ENCODE data around the gene FTCD.
"Not testable (repeated sequence)": the region's sequence is repeated elsewhere in the genome, so short reads cannot be mapped to it uniquely, and the experiment has no call there.

The FTCD gene

DNA sequence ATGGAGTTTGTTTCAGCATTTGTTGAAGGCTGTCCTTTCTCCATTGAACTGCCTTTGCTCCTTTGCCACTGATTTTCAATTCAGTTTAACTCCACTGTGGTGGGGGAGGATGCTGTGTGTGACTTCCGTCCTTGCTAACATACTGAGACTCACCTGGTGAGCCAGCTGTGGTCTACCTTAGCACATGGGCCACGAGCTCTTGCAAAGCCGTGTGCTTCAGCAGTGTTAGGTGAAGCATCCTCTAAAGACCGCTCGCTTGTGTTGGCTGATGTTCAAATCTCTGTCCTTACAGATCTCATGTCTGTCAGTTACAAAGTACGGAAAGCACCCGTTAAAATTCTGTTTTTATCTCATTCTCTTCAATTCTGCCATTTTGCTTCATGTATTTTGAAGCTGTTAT is 32.4 kb upstream of the FTCD start:
- no peak for DNase-seq

DNA sequence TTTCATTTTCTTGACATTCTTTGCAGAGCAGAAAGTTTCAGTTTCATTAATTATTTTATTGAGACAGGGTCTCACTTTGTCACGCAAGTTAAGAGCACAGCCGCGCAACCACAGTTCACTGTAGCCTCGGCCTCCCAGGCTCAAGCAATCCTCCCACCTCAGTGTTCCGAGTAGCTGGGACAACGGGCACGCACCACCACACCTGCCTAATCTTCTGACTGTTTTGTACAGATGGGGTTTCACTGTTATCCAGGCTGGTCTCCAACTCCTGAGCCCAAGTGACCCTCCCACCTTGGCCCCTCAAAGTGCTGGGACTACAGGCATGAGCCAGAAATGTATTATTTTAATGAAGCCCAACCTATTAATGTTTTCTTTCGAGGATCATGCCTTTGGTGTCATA is 31.9 kb upstream of the FTCD start:
- DNase-seq: no peak

DNA sequence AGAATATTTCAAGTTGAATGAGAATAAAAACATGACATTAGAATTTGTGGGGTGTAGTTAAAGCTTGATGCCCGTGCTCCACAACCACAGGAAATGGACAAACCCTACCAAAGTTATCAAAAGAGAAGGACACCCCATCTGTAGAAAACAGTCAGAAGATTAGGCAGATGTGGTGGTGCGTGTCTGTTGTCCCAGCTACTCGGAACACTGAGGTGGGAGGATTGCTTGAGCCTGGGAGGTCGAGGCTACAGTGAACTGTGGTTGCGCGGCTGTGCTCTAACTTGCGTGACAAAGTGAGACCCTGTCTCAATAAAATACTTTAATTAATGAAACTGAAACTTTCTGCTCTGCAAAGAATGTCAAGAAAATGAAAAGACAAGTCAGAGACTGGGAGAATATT is 30.3 kb upstream of the FTCD start:
- no peak for DNase-seq

DNA sequence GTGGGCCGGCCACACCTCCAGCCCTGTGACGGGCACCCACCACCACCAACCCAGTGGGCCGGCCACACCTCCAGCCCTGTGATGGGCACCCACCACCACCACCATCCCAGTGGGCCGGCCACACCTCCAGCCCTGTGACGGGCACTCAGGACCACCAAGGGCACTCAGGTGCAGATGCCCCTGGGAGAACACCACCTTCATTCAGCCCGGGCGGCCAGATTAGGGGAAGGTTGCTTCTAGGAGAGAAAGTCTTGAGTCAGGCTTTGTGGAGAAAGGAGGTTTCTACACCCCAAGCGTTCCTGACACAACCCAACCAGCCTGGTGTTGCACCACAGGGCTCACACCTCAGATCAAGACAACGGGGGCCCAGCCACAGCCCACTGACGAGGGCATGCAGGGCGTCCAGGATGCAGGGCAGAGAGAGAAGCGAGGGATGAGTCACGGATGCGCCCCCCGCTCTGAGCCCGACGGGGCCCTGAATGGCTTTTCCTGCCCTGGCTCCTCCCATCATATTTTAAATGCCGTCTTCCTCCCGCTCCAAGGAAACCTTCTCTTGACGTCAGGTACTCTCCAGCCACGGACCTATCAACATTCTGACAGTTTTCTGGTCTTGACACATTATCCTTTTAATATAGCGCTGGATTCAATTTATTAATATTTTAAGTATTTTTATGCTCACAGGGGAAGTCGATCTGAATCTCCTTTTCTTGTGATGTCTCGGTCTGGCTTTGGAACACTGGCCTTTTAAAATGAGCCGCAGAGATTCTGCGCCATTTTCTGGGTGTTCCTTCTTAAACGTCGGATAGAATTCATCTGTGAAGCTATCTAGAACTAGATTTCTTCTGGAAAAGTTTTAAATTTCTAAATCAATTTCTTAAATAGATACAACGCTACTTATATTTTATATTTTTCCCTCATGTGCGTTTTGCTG is 29.5 kb upstream of the FTCD start:
- DNase-seq: peak; percentile 85

DNA sequence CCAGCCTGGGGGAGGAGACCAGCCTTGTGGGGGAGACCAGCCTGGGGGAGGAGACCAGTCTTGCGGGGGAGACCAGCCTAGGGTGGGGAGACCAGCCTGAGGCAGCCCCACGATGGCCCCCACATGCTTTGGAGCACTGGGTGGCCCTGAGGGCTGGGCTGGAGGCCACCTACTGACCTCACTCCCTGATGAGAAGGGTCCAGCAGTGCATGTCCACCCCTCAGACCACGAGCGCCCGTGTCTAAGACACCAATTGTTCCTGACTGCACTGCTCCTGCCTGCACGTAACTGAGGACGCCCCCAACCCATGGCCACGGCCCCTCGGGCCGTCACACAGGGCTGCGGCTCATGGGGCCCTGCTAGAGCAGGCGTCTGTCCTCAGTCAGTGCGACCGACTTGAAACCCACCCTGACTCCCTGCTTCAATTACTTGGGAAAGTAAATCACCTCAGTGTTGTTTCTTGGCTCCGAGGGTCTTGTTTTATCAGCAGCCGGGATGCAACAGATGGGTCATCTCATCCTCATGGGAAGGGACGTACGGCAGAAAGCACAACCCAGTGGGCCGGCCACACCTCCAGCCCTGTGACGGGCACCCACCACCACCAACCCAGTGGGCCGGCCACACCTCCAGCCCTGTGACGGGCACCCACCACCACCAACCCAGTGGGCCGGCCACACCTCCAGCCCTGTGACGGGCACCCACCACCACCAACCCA is 28.7 kb upstream of the FTCD start, which contains the start of gene SPATC1L:
Gene SPATC1L, minus strand, starts transcription at position 550 of the 715 bp plus-strand sequence. CDS start 1,643 bp downstream, outside the sequence.
- no peak for DNase-seq

DNA sequence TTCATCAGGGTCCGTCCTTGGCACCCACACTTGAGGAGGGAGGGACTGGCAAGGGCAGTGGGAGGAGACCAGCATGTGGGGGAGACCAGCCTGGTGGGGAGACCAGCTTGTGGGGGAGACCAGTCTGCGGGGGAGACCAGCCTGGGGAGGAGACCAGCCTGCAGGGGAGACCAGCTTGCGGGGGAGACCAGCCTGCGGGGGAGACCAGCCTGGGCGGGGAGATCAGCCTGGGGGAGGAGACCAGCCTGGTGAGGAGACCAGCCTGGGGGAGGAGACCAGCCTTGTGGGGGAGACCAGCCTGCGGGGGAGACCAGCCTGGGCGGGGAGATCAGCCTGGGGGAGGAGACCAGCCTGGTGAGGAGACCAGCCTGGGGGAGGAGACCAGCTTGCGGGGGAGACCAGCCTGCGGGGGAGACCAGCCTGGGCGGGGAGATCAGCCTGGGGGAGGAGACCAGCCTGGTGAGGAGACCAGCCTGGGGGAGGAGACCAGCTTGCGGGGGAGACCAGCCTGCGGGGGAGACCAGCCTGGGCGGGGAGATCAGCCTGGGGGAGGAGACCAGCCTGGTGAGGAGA is 28.0 kb upstream of the FTCD start:
- not testable (repeated sequence) for DNase-seq

DNA sequence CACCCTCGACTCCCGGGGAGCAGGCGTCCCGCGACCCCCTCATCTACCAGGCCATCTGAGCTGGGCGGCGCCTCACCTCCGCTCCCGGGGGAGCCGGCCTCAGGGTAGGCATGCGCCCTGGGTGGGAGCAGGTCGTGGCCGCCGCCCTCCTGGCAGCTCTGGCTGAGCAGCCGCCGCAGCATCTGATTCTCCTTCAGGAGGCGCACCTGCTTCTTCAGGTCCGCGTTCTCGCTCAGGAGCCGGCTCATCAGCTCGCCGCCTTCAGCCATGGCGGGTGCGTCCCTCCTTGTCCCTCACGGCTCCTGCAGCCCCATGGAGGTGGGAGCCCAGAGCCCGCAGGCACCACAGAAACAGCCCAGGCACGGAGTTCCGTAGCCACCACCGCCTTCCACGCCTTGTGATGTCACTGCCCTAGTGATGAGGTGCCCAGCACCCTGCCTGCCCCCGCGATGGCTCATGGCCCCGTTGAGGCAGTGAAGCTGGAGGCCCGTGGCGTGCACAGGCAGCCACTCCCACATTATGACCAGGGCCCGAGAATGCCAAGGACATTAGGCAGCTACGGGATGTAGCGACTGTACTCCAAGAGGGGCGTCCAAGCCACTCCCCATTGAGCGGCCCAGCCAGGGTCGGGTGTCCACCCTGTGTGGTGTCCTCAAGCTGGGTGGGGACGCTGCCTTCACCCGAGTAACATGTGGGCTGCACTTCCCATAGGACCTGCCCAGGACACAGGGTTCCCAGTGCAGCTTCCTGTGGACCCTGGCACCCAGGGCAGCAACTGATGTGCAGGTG is 27.4 kb upstream of the FTCD start:
- DNase-seq: no peak

DNA sequence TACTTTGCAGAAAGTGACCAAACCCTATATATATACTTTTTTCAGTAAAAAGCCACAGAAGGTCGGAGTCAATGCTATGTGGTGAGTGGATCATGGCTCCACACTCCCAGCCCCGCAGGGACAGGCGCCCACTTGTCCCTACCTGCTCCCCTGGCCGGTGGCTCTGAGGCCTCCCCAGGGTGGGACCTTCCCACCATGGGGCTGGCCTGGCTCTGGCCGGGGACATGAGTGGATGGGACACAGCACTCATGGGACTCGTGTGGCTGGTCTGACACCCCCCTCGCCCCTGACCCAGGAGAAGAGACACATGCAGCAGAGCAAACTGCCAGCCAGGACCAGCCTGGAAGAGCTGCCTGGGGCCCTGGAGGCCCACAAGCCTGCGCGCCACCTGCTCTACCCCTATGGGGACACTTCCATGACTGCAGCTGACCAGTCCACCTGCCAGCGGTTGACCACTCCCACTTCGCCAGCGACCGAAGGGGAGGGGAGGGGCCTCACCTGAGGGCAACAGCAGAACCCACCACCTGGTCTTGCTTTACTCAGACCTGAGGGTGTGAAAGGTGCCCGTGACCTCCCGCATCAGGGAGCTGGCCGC is 26.7 kb upstream of the FTCD start:
- no peak for DNase-seq

DNA sequence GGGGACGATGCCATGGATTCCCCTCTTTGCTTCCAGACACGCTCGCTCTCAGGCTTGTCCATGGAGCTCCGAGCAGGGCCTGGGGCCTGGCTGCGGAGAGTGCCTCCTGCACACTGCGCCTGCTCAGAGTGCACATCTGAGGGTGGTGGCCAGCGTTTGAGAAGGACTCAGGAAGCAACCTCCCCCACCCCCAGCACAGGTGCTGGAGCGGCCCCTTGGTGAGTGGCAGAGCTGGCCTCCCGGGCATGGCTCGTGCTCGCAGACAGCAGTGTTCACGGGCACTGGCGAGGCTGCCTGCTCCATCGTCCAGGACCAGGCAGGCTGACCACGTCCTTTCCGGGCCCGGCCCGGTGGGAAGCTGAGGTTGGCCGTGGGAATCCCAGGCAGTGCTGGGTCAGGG is 26.1 kb upstream of the FTCD start:
- no peak for DNase-seq

DNA sequence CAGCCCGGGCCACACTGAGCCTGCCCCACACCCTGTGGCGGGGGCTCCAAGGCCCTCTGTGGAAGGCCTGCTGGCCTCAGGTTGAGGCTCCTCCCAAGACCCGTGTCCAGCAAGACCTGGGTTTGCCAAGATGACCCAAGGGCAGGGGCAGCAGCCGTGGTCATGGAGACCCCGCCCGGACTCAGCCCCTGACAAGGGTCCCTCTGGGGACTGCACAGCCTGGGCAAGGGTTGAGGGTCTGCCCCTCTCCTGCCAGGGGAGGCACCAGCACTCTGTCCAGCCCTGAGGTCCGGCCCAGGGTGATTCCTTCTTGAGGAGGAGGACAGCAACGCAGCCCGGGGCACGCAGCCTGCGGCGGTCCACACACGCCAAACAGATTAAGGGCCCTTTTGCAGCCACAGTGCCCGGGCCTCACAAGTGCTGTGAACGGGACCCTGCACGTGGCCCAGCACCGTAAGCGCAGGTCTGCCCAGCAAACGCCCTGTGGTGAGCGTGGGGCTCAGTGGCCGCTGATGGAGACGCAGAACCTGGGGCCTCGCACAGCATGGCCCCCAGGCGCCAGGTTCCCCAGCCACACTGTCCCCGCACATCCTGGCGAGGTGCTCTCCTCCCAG is 25.5 kb upstream of the FTCD start:
- DNase-seq: no peak

DNA sequence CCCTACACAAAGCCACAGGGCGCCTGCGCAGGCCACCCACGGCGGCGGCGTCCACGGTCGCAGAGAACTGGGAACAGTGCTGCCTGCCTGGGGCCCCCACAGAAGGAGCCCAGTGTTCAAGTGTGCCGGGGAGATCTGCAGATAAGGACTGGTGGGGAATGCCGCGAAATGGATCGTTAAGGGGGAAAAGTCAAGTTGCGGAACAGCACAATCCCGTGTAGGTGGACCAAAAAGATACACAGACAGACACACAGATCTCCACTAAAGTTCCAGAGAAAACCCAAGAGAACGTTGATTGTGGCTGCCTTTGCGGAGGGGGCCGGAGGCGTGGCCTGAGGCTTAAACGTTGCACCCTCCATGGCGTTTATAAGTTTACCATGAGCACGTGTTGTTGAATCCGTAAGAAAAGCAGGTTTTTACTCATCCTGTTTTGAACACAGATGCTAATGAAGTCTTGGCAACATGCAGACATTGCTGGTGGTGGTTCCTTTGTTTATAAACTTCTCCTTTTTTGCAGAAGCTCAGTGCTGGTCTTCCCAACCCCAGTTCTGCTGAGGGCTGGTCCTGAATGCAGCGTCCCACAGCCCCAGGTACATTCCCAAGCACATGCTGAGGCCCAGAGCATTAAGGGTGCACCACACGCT is 24.8 kb upstream of the FTCD start:
- DNase-seq: no peak

DNA sequence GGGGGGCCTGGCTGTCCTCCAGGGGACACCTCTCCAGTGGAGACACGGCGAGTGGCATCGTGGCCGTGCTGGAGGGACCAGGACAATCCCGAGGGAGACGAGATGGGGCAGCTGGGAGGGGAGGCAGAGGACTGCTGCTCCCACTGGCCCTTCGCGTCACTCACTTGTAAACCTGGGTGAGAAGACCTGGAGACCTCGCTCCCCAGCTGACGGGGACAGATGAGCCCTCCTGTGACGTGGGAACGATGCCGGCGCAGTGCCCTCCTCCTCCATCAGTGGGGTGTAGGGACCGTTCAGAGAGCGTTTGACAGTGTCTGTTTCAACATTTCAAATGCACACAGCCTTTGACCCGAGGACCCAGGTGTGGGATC is 24.3 kb upstream of the FTCD start:
- DNase-seq: no peak

DNA sequence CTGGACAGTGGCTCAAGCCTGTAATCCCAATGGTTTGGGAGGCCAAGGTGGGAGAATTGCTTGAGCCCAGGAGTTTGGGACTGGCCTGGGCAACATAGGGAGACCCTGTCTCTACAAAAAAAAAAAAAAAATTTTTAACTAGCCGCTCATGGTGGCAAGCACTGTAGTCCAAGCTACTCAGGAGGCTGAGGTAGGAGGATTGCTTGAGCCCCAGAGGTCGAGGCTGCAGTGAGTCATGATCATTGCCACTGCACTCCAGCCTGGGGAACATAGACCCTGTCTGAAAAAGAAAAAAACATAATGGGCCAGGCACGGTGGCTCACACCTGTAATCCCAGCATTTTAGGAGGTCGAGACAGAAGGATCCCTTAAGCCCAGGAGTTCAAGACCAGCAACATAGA is 23.6 kb upstream of the FTCD start:
- no peak for DNase-seq

DNA sequence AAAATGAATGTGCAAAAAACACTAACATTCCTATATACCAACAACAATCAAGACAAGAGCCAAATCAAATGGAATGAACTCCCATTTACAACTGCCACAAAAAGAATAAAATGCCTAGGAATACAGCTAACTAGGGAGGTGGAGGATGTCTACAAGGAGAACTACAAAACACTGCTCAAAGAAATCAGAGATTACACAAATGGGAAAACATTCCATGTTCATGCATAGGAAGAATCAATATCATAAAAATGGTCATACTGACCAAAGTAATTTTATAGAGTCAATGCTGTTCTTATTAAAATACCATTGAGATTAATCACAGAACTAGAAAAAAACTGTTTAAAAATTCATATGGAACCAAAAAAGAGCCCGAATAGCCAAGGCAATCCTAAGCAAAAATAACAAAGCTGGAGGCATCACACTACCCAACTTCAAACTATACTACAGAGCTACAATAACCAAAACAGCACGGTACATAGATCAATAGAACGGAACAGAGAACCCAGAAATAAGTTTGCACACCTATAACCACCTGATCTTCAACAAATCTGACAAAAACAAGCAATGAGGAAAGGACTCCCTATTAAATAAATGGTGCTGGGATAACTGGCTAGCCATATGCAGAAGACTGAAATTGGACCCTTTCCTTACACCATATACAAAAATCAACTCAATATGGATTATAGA is 21.2 kb upstream of the FTCD start:
- DNase-seq: not testable (repeated sequence)

DNA sequence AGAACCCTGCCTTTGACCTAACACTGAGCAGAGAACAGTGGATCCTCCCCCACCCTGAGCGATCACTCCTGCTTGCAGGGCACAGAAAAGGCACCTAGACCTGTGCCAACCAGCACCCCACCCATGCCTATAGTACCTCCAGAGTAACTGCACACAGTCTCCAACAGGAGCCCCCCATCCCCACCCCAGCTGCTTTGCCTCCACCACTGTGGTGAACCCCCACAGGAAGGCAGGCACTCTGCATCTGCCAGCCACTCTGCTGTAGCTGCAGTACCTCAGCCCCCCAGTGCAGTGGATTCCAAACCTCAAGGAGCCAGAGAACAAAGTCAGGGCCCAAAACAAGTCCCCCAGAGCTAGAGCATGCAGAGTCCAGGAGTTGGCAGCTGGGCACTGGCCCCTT is 18.2 kb upstream of the FTCD start:
- DNase-seq: no peak

DNA sequence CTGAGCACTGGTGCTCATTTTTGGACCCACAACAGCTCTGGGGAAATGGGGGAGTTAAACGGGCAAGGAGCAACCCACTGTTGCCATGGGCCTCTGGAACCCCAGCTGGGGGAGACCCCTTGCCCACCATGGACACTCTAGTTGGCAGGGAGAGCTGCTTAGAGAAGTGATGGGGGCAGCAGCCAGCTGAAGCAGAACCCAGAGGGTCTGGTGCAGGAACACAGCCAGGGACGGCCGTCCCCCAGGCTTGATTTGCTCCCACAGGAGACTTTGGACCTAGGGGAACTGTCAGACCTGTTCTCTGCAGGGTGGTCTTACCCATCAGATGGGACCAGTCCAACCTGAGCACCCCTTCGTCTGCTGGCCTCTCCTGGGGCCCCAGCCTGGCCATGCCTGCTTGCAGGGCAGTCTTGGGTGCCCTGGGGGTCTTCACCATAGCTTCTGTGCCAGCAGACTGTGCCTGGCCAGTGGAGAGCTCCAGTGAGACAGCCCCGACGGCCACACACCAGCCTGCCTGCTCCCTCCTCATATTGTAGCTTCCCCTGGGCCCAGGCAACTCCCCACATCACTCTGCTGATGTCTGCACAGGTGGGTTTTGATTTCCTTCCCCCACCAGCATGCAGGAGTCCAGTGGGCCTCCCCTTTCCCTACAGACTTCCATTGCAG is 17.6 kb upstream of the FTCD start:
- no peak for DNase-seq

DNA sequence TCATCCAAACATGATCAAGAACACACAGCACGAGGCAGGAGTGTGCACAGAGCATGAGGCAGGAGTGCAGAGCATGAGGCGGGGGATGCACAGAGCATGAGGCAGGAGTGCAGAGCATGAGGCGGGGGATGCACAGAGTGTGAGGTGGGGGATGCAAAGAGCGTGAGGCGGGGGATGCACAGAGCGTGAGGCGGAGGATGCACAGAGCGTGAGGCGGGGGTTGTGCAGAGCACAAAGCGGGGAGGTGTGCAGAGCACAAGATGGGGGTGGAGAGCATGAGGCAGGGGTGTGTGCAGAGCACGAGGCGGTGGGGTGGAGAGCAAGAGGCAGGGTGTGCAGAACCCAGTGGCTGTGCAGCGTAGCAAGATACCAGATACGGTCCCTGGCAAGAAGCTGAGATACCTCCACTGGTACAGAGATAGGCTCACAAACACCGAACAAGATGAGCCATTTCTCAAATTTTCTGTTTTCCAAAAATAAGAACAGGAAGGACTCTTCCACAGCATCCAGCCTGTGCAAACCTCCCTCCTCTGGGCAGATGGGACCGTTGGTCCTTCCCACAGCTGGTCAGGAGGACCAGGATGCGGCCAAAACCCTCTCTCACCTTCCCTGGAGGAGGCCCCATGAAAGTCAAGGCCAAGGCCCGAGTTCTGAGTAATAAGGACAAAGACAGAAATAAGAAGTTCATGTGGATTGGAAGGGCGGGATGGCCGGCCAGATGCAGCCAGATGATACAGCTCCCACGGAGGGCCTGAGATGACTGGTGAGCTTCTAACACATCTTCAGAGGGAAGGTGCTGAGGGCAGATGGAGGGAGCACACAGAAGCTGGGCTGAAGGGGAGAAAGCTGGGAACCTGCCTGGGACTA is 16.9 kb upstream of the FTCD start:
- DNase-seq: no peak

DNA sequence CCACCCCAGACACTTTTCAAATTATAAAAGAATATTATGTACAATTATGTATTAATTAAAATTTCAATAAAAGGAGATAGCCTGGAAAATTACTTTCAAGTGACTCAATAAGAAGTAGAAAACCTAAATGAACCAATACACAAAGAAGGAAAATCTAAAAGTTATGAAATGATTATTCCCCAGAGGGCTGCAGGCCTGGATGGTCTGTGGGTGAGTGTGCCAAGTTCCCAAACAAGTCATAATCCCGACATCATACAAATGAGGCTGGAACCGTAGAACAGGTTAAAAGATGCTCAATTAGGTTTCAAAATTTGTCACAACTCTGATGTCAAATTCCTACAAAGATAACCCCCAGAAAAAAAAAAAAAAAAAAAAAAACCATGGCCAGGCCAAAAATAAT is 16.2 kb upstream of the FTCD start:
- DNase-seq: no peak

DNA sequence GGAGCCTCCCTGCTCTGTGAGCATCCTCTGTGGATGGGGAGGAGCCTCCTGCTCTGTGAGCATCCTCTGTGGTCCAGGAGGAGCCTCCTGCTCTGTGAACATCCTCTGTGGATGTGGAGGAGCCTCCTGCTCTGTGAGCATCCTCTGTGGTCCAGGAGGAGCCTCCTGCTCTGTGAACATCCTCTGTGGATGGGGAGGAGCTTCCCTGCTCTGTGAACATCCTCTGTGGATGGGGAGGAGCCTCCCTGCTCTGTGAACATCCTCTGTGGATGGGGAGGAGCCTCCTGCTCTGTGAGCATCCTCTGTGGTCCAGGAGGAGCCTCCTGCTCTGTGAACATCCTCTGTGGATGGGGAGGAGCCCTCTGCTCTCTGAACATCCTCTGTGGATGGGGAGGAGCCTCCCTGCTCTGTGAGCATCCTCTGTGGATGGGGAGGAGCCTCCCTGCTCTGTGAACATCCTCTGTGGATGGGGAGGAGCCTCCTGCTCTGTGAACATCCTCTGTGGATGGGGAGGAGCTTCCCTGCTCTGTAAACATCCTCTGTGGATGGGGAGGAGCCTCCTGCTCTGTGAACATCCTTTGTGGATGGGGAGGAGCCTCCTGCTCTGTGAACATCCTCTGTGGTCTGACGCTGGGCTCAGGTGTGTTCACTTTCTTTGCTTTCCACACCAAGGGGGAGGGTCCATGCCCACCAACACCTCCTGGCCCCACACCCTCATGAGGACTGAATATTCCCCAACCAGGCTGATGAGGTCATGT is 15.2 kb upstream of the FTCD start:
- not testable (repeated sequence) for DNase-seq

Data from NK-92 treated with Interleukin-12 subunit alpha and Interleukin-12 subunit beta, amount 100 ng/mL, for 24 hours (cell line).